Activated CD4-positive, alpha-beta memory T cell treated with anti-CD3 and anti-CD28 coated beads, Interleukin-2, amount 10 ng/mL, durations not matched to agents 7 days and 5 days (primary cell): Measurements from ENCODE around the gene ABLIM3. TPM values are rescaled to one million over a fixed set of nuclear protein-coding genes. Genes with fewer than 3 reads are reported as not detected.

Source experiments
- CTCF ChIA-PET: fragments of 350-600 bp; sonication (Branson Sonifier 250); formaldehyde crosslinking; loops from one replicate; lab custom pipeline; 2021; ENCODE audit warnings: antibody characterized with exemption, inconsistent platforms; lab: Charles Lee
- POLR2A ChIA-PET: fragments of 350-600 bp; sonication (Branson Sonifier 250); formaldehyde crosslinking; loops from one replicate; lab custom pipeline; 2021; ENCODE audit warnings: antibody characterized with exemption; lab: Charles Lee
- DNase-seq: peaks from one replicate; pipeline ENCODE4 v3.0.0-alpha.2; 2020
- H3K27ac Mint-ChIP-seq: one replicate; pipeline ENCODE4 v1.8.0; 2021; ENCODE audit warnings: mild to moderate bottlenecking, mixed read lengths
- H3K27me3 Mint-ChIP-seq: one replicate; pipeline ENCODE4 v1.8.0; 2021; ENCODE audit warnings: mixed read lengths
- H3K36me3 Mint-ChIP-seq: one replicate; pipeline ENCODE4 v1.8.0; 2021; ENCODE audit warnings: low read depth, mixed read lengths
- H3K4me1 Mint-ChIP-seq: one replicate; pipeline ENCODE4 v1.8.0; 2021; ENCODE audit warnings: mixed read lengths
- H3K4me3 Mint-ChIP-seq: one replicate; pipeline ENCODE4 v1.8.0; 2021; ENCODE audit warnings: mild to moderate bottlenecking, mixed read lengths
- H3K9me3 Mint-ChIP-seq: one replicate; pipeline ENCODE4 v1.8.0; 2021; ENCODE audit warnings: mixed read lengths
- total RNA-seq, 2 experiments: library from RNA; stranded (reverse); gene quantifications; one replicate each; pipeline ENCODE4 v1.2.3, GENCODE V29; 2021

The ABLIM3 gene
- total RNA-seq, 2 experiments from 2014 or later: 0.08 to 0.38 TPM

- H3K27me3 Mint-ChIP-seq: peaks cover 16% of the 10 kb centered on the region
- H3K9me3 Mint-ChIP-seq: no peaks in the 10 kb centered on the region
- DNase-seq: no peak
- H3K4me3 Mint-ChIP-seq: no peak overlapping the region
- no peaks in the 10 kb centered on the region for H3K36me3 Mint-ChIP-seq
- POLR2A ChIA-PET: no interaction called here
- no peak overlapping the region for H3K27ac Mint-ChIP-seq
- CTCF ChIA-PET: no interaction called here
- peaks cover 10% of the 10 kb centered on the region for H3K4me1 Mint-ChIP-seq
These were observed 27.1 kb downstream of the ABLIM3 start for GRCh38 chr5:149168276-149168906.

- Mint-ChIP-seq H3K27me3 (peaks cover 16% of the 10 kb centered on the region), H3K9me3 (no peaks in the 10 kb centered on the region), H3K4me1 (peaks cover 10% of the 10 kb centered on the region), H3K27ac (no peak overlapping the region), H3K36me3 (no peaks in the 10 kb centered on the region), H3K4me3 (no peak overlapping the region)
- ChIA-PET POLR2A (no interaction called here), CTCF (interaction anchor here (1.4 kb wide), 1 partner anchor 95 kb away, joined by 3 read pairs; no protein-coding TSS in a partner anchor)
- DNase-seq: no peak
These were observed 29.0 kb downstream of the ABLIM3 start for GRCh38 chr5:149170299-149170698.

- peak; percentile 46 for DNase-seq
- H3K36me3 Mint-ChIP-seq: no peaks in the 10 kb centered on the region
- CTCF ChIA-PET: no interaction called here
- H3K27me3 Mint-ChIP-seq: peaks cover 11% of the 10 kb centered on the region
- no peak overlapping the region for H3K27ac Mint-ChIP-seq
- H3K9me3 Mint-ChIP-seq: no peaks in the 10 kb centered on the region
- peaks cover 10% of the 10 kb centered on the region for H3K4me1 Mint-ChIP-seq
- H3K4me3 Mint-ChIP-seq: no peak overlapping the region
- POLR2A ChIA-PET: no interaction called here
These were observed 31.0 kb downstream of the ABLIM3 start for GRCh38 chr5:149172261-149172660.

- Mint-ChIP-seq H3K4me3 (no peak overlapping the region), H3K4me1 (peaks cover 10% of the 10 kb centered on the region), H3K27ac (no peak overlapping the region), H3K36me3 (no peaks in the 10 kb centered on the region), H3K9me3 (no peaks in the 10 kb centered on the region), H3K27me3 (peaks cover 11% of the 10 kb centered on the region)
- DNase-seq: no peak
- POLR2A ChIA-PET: no interaction called here
- CTCF ChIA-PET: no interaction called here
These were observed 31.6 kb downstream of the ABLIM3 start for GRCh38 chr5:149172709-149173505.

- no peaks in the 10 kb centered on the region for H3K36me3 Mint-ChIP-seq
These were observed 33.5 kb downstream of the ABLIM3 start for GRCh38 chr5:149174847-149175234.

GRCh38 chr5:149175346-149176105 lies 34.2 kb downstream of the ABLIM3 start:
- Mint-ChIP-seq H3K9me3 (no peaks in the 10 kb centered on the region), H3K36me3 (no peaks in the 10 kb centered on the region), H3K27me3 (peaks cover 25% of the 10 kb centered on the region), H3K4me1 (peaks cover 10% of the 10 kb centered on the region), H3K4me3 (no peak overlapping the region), H3K27ac (no peak overlapping the region)
- no peak for DNase-seq
- ChIA-PET CTCF (interaction anchor here (0.7 kb wide), 1 partner anchor 313 kb away, joined by 3 read pairs; no protein-coding TSS in a partner anchor), POLR2A (no interaction called here)

More at GRCh38 chr5:149174847-149175234, 33.5 kb downstream of the ABLIM3 start:
- DNase-seq: no peak
- Mint-ChIP-seq H3K4me1 (peaks cover 10% of the 10 kb centered on the region), H3K27ac (no peak overlapping the region), H3K27me3 (peaks cover 18% of the 10 kb centered on the region), H3K4me3 (no peak overlapping the region), H3K9me3 (no peaks in the 10 kb centered on the region)
- ChIA-PET POLR2A (no interaction called here), CTCF (interaction anchor here (0.7 kb wide), 1 partner anchor 312 kb away, joined by 3 read pairs; no protein-coding TSS in a partner anchor)

GRCh38 chr5:149177339-149177843 lies 36.1 kb downstream of the ABLIM3 start:
- ChIA-PET CTCF (no interaction called here), POLR2A (no interaction called here)
- Mint-ChIP-seq H3K4me1 (peaks cover 5% of the 10 kb centered on the region), H3K4me3 (no peak overlapping the region), H3K36me3 (no peaks in the 10 kb centered on the region), H3K9me3 (no peaks in the 10 kb centered on the region), H3K27ac (no peak overlapping the region), H3K27me3 (peaks cover 35% of the 10 kb centered on the region)
- no peak for DNase-seq

- no peak overlapping the region for H3K27ac Mint-ChIP-seq
- H3K27me3 Mint-ChIP-seq: peaks cover 35% of the 10 kb centered on the region
- H3K36me3 Mint-ChIP-seq: no peaks in the 10 kb centered on the region
- H3K4me1 Mint-ChIP-seq: no peaks in the 10 kb centered on the region
- H3K9me3 Mint-ChIP-seq: no peaks in the 10 kb centered on the region
- H3K4me3 Mint-ChIP-seq: no peak overlapping the region
- CTCF ChIA-PET: no interaction called here
- POLR2A ChIA-PET: no interaction called here
- DNase-seq: no peak
These were observed 36.7 kb downstream of the ABLIM3 start for GRCh38 chr5:149177911-149178565.

GRCh38 chr5:149181732-149182131 lies 40.4 kb downstream of the ABLIM3 start:
- H3K27ac Mint-ChIP-seq: no peak overlapping the region
- no peaks in the 10 kb centered on the region for H3K4me1 Mint-ChIP-seq
- H3K4me3 Mint-ChIP-seq: no peak overlapping the region
- ChIA-PET CTCF (no interaction called here), POLR2A (no interaction called here)
- H3K36me3 Mint-ChIP-seq: no peaks in the 10 kb centered on the region
- H3K27me3 Mint-ChIP-seq: peaks cover 54% of the 10 kb centered on the region
- no peak for DNase-seq
- H3K9me3 Mint-ChIP-seq: no peaks in the 10 kb centered on the region

GRCh38 chr5:149182241-149182640 lies 40.9 kb downstream of the ABLIM3 start:
- ChIA-PET CTCF (interaction anchor here (0.8 kb wide), 1 partner anchor 8 kb away, joined by 4 read pairs; no protein-coding TSS in a partner anchor), POLR2A (no interaction called here)
- Mint-ChIP-seq H3K4me3 (no peak overlapping the region), H3K27ac (no peak overlapping the region), H3K27me3 (peaks cover 53% of the 10 kb centered on the region), H3K36me3 (no peaks in the 10 kb centered on the region), H3K9me3 (no peaks in the 10 kb centered on the region), H3K4me1 (peaks cover 3% of the 10 kb centered on the region)
- no peak for DNase-seq

- H3K4me1 Mint-ChIP-seq: peaks cover 7% of the 10 kb centered on the region
- H3K4me3 Mint-ChIP-seq: no peak overlapping the region
- DNase-seq: no peak
- no peak overlapping the region for H3K27ac Mint-ChIP-seq
- no peaks in the 10 kb centered on the region for H3K9me3 Mint-ChIP-seq
- ChIA-PET CTCF (interaction anchor here (1.2 kb wide), 1 partner anchor 150 kb away, joined by 3 read pairs; no protein-coding TSS in a partner anchor), POLR2A (no interaction called here)
- peaks cover 41% of the 10 kb centered on the region for H3K27me3 Mint-ChIP-seq
- no peaks in the 10 kb centered on the region for H3K36me3 Mint-ChIP-seq
These were observed 43.8 kb downstream of the ABLIM3 start for GRCh38 chr5:149185067-149185466.

GRCh38 chr5:149186506-149186905 lies 45.2 kb downstream of the ABLIM3 start:
- Mint-ChIP-seq H3K27me3 (peaks cover 34% of the 10 kb centered on the region), H3K27ac (no peak overlapping the region), H3K9me3 (no peaks in the 10 kb centered on the region), H3K36me3 (no peaks in the 10 kb centered on the region), H3K4me1 (peaks cover 7% of the 10 kb centered on the region), H3K4me3 (no peak overlapping the region)
- ChIA-PET CTCF (interaction anchor here (1.0 kb wide), 1 partner anchor 45 kb away, joined by 3 read pairs; the partner anchor contains the start of gene ABLIM3), POLR2A (no interaction called here)
- DNase-seq: no peak
